HCT116 (cell line): ENCODE results near the gene SDK1.

Experiments used
- CEBPB ChIP-seq: IDR thresholded peaks from 2 replicates; pipeline ENCODE4 v1.6.1; 2012; ENCODE audit warnings: low read depth
- CTCF ChIP-seq, 3 experiments: fragments of 200-600 bp in 1 of 3; sonication (generic) in 1 of 3; IDR thresholded peaks in 2 of 3; conservative IDR thresholded peaks in 1 of 3; 2 replicates each; pipeline ENCODE4 v1.5.1; 2012 to 2017; ENCODE audit warnings: low read depth in 2 of 3, low read length in 2 of 3, antibody characterized with exemption in 1 of 3, borderline replicate concordance in 1 of 3, control low read depth in 1 of 3, mild to moderate bottlenecking in 1 of 3, mixed read lengths in 1 of 3, mixed run types in 1 of 3, moderate library complexity in 1 of 3; ENCODE audit not compliant: insufficient read depth in 1 of 3
- EZH2 ChIP-seq: fragments of 200-600 bp; sonication (generic); IDR thresholded peaks from 2 replicates; pipeline ENCODE4 v1.6.1; 2017; ENCODE audit warnings: antibody characterized with exemption, mixed run types
- POLR2A ChIP-seq: IDR thresholded peaks from 2 replicates; pipeline ENCODE4 v1.7.0; 2011; ENCODE audit warnings: borderline replicate concordance; ENCODE audit not compliant: insufficient read depth, insufficient read length; ENCODE audit errors: extremely low read depth
- POLR2AphosphoS5 ChIP-seq: IDR thresholded peaks from 2 replicates; pipeline ENCODE4 v1.6.1; 2011; ENCODE audit warnings: mild to moderate bottlenecking, low read depth, low read length, moderate library complexity
- SRF ChIP-seq: IDR thresholded peaks from 2 replicates; pipeline ENCODE4 v1.6.1; 2012; ENCODE audit warnings: low read depth
- TCF7L2 ChIP-seq: IDR thresholded peaks from 2 replicates; pipeline ENCODE4 v1.7.0; 2011; ENCODE audit warnings: borderline replicate concordance, inconsistent platforms; ENCODE audit not compliant: insufficient read depth, insufficient read length; ENCODE audit errors: extremely low read depth
- ZBTB33 ChIP-seq: IDR thresholded peaks from 2 replicates; pipeline ENCODE4 v1.6.1; 2011; ENCODE audit warnings: mild to moderate bottlenecking, low read length, moderate library complexity; ENCODE audit not compliant: insufficient replicate concordance; ENCODE audit errors: extremely low read depth
- ZNF274 ChIP-seq: fragments of 200-500 bp; sonication (Bioruptor generic); IDR thresholded peaks from 2 replicates; pipeline ENCODE4 v1.6.1; 2014; ENCODE audit warnings: mild to moderate bottlenecking, low read depth, low read length, inconsistent platforms

- no peak for TF ChIP-seq POLR2A
- no peak for TF ChIP-seq CTCF (IDR thresholded peaks at IDR 0.05 in 2 of 3, conservative IDR thresholded peaks at IDR 0.05 in 1 of 3; ENCODE audit: borderline replicate concordance in 1 of 3, insufficient read depth in 1 of 3, low read depth in 2 of 3, low read length in 2 of 3)
- no peak for TF ChIP-seq SRF
- no peak for TF ChIP-seq EZH2
- no peak for TF ChIP-seq CEBPB
- no peak for TF ChIP-seq ZNF274
- TF ChIP-seq ZBTB33 = no peak
- TF ChIP-seq TCF7L2 = no peak
- TF ChIP-seq POLR2AphosphoS5 = no peak
Observed at GRCh38 chr7:4051696-4052095, 750.6 kb downstream of the SDK1 start.
